Prostate gland (tissue), 2 donors: Measurements from ENCODE around the gene ALOXE3. TPM values are rescaled to one million over a fixed set of nuclear protein-coding genes. Genes with fewer than 3 reads are reported as not detected.

Experiments
- DNase-seq: peaks from one replicate; pipeline ENCODE4 v3.0.0-alpha.2; 2019; ENCODE audit warnings: low spot score
- H3K27ac ChIP-seq, 2 donors: fragments of 200-600 bp; sonication (generic); 2 replicates each; pipeline ENCODE4 v1.5.1; 2017 to 2019
- H3K27me3 ChIP-seq: fragments of 200-600 bp; sonication (generic); replicated peaks from 2 replicates; pipeline ENCODE4 v1.5.1; 2019; ENCODE audit not compliant: insufficient read depth
- H3K36me3 ChIP-seq, 2 donors: fragments of 200-600 bp; sonication (generic); 1 replicate in 1 of 2; 2 replicates in 1 of 2; pipeline versions ENCODE4 v1.5.1 to v1.8.1; 2017 to 2019
- H3K4me1 ChIP-seq: fragments of 200-600 bp; sonication (generic); replicated peaks from 2 replicates; pipeline ENCODE4 v1.5.1; 2019
- H3K4me3 ChIP-seq, 2 donors: fragments of 200-600 bp; sonication (generic); 2 replicates each; pipeline ENCODE4 v1.5.1; 2017 to 2019
- H3K9me3 ChIP-seq: fragments of 200-600 bp; sonication (generic); 2 replicates; pipeline ENCODE4 v1.5.1; 2017
- POLR2A ChIP-seq: fragments of 450-650 bp; IDR thresholded peaks from one replicate; pipeline ENCODE4 v1.6.1; 2016; ENCODE audit warnings: antibody characterized with exemption, mild to moderate bottlenecking
- POLR2AphosphoS5 ChIP-seq: sonication (generic); formaldehyde crosslinking; IDR thresholded peaks from one replicate; pipeline ENCODE4 v1.6.1; 2017; ENCODE audit warnings: antibody characterized with exemption
- WGBS: methylation state at CpG from one replicate; pipeline ENCODE4 v1.1.5; 2018; 5-methylcytosine and 5-hydroxymethylcytosine counted together
- intact Hi-C: fragments of 100-400 bp; cut with DNase I; formaldehyde crosslinking; loops from one replicate; pipeline ENCODE4 v1.14.2; 2022
- total RNA-seq, 2 donors: library from RNA; depleted of rRNA; stranded (reverse); fragments of >200 nt; gene quantifications; one replicate each; pipeline ENCODE4 v1.1.0, GENCODE V29; 2016
- TF ChIP-seq, protein P1 (sequence below), 4 experiments: fragments of 200-600 bp in 2 of 4; fragments of 450-650 bp in 2 of 4; sonication (generic) in 2 of 4; IDR thresholded peaks; 1 replicate in 3 of 4; 2 replicates in 1 of 4; pipeline ENCODE4 v1.5.1; 2016 to 2019; ENCODE audit warnings: antibody characterized with exemption in 4 of 4, mild to moderate bottlenecking in 2 of 4, moderate library complexity in 2 of 4

Gene ALOXE3
- total RNA-seq, 2 donors from 2014 or later: 2.4 TPM; not detected in 1

DNA sequence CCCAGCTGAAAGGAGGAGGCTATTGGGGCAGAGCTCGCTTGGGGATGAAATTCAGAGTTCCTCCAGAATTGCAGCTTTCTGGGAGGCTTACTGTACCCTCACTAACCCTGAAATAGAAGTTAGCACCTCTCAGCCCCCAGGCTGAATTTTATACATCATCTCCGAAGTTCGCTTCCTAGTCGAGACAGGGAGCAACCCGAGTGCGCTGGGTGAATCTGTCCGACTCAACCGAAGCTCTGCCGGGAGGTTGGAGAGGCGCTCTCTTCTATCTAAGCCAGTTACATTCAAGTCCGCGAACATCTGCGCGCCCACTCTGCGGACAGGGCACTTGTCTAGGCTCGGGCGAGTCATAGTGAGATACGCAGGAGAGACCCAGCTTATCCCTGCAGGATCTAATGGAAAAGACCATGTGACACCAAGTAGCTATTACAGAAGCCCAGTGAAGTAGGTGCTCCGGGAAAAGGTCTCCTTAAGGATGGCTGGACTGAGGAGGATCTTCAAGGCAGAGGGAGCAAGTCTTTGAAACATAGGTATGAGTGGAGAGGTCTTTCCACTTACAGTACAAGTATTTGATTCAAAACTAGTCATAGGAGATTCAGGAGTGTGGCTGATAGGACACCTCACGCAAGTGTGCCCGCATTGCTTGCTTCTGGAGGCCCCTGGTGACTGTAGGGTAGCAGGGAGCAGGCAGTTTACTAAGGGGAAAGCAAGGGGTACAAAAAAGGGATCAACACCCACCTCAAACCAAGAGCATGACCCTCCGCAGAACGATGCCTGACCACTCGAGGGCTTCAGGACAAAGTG lies 6.2 kb upstream of the ALOXE3 start:
- WGBS: 6% methylated on average over 24 of the region's 24 CpGs
- Histone ChIP-seq H3K9me3 (no peaks in the 10 kb centered on the region), H3K27me3 (no peaks in the 10 kb centered on the region), H3K27ac (no peak overlapping the region), H3K4me1 (peaks cover 4% of the 10 kb centered on the region), H3K4me3 (no peak overlapping the region), H3K36me3 (no peaks in the 10 kb centered on the region)
- intact Hi-C loops: loop anchor here (5.0 kb wide), 1 partner anchor 63 kb away; no protein-coding TSS in a partner anchor
- no peak for DNase-seq
- TF ChIP-seq POLR2A: no peak
- TF ChIP-seq, protein P1, sequence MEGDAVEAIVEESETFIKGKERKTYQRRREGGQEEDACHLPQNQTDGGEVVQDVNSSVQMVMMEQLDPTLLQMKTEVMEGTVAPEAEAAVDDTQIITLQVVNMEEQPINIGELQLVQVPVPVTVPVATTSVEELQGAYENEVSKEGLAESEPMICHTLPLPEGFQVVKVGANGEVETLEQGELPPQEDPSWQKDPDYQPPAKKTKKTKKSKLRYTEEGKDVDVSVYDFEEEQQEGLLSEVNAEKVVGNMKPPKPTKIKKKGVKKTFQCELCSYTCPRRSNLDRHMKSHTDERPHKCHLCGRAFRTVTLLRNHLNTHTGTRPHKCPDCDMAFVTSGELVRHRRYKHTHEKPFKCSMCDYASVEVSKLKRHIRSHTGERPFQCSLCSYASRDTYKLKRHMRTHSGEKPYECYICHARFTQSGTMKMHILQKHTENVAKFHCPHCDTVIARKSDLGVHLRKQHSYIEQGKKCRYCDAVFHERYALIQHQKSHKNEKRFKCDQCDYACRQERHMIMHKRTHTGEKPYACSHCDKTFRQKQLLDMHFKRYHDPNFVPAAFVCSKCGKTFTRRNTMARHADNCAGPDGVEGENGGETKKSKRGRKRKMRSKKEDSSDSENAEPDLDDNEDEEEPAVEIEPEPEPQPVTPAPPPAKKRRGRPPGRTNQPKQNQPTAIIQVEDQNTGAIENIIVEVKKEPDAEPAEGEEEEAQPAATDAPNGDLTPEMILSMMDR (IDR thresholded peaks at IDR 0.05): no peak
- TF ChIP-seq POLR2AphosphoS5: no peak

DNA sequence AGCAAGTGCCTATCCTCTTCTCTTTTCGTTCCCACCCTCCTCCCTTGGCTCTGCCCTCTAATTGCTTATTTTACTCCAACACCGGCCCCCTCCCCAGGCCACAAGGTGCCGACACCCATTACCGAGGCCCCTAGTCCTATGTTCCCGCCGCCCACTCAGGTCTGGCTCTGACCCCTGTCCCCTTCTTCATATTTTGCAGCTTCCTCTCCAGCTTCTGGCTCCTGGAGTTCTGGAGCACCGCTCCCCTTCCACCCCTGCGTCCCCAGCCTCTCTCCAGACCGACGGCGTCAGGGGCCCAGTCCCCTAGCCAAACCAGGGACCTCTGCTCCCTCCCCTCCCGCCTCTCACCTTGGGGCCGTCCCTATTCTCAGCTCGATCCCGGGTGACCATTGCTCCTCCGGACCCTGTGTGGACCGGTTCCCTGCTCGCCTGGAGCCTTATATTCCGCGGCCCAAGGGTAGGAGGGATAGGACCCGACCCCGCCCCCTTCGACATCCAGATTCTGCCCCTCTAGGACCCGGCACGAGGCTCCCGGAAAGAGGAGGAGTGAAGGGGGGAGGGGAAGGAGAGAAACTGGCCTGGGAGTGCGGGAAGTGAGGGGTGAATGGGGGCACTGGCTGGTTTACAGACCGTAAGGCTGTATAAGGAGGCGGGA lies 5.5 kb upstream of the ALOXE3 start, which contains the start of gene HES7:
Gene HES7 (minus strand): TSS at position 412 of the 655 bp plus-strand sequence. CDS start 22 bp downstream, at position 390.
- Histone ChIP-seq H3K36me3 (no peaks in the 10 kb centered on the region), H3K4me1 (peaks cover 4% of the 10 kb centered on the region), H3K27ac (no peak within 1 kb of the TSS), H3K27me3 (no peaks in the 10 kb centered on the region), H3K4me3 (peak within 1 kb of the TSS; percentile 29 to 41), H3K9me3 (no peaks in the 10 kb centered on the region)
- TF ChIP-seq, protein P1 (IDR thresholded peaks at IDR 0.05): no peak
- no peak for TF ChIP-seq POLR2A
- TF ChIP-seq POLR2AphosphoS5: no peak
- intact Hi-C loops: loop anchor here (5.0 kb wide), 1 partner anchor 63 kb away; no protein-coding TSS in a partner anchor
- DNase-seq: no peak
- WGBS: 1% methylated on average over 29 of the region's 29 CpGs

DNA sequence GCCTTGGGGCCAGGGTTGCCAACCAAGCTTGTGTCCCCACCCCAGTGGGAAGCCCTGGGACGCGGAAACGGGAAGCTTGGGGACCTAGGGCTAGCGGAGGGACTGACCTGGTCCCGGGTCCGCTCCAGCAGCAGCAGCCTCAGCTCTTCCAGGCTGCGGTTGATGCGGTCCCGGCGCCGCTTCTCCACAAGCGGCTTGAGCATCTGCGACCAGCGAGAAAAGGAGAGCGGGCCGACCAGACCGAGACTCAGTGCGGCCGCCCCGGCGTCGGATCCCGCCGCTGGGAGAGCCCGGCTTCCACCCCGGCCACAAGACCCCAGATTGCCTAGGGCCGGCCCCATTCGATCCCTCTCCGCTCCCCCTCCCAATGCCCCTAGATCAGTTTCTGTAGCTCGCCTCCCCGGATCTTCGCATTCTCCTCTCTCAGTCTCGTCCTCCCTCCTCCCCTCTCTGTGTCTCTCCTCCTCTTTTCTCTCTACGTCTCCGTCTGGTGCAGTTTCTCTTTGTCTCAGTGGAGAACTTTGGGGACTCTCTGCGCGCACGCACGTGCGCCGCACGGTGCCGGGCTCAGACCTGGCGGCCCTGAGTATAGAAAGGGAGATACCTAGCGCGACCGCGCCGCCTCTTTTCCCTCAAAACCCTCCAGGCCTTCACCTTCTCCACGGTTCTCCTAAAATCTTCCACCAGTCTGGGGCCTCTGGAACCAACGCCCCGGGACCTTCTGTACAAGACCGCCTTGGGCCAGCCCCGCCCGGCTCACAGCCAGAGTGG lies 4.8 kb upstream of the ALOXE3 start:
- intact Hi-C loops: loop anchor here (5.0 kb wide), 1 partner anchor 64 kb away; no protein-coding TSS in a partner anchor
- H3K36me3 ChIP-seq: no peaks in the 10 kb centered on the region
- WGBS: 2% methylated on average over 52 of the region's 55 CpGs
- H3K4me1 ChIP-seq: peaks cover 9% of the 10 kb centered on the region
- no peak for DNase-seq
- TF ChIP-seq POLR2A (no peak), POLR2AphosphoS5 (peak; percentile 7)
- H3K27ac ChIP-seq: no peak overlapping the region
- no peaks in the 10 kb centered on the region for H3K9me3 ChIP-seq
- H3K27me3 ChIP-seq: no peaks in the 10 kb centered on the region
- H3K4me3 ChIP-seq: peak overlapping the region; percentile 29 to 41

DNA sequence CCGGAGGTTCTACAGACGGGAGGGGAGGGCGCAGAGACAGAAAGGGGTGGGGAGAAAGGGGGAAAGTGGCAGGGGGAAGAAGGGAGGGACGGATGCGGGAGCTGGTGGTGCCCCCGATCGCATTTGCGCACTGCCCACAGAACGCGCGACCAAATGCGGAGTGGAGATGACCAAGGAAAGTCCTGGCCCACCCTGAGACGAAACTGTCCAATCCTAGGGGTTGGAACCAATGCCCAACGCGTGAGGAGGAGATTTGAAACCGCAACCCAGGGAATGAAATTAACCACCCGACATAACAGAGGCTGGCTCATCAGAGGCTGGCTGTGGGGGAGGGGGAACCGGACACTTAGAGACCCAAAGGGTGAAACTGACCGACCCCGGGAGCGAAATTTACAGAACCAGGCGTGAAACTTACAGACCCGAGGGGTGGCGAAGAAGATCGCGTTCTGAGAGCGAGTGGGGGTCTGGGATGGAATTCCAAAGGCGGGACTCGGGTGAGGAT lies 4.2 kb upstream of the ALOXE3 start:
- TF ChIP-seq, protein P1 (IDR thresholded peaks at IDR 0.05): no peak
- no peak for TF ChIP-seq POLR2A
- TF ChIP-seq POLR2AphosphoS5: no peak
- Histone ChIP-seq H3K27me3 (no peaks in the 10 kb centered on the region), H3K36me3 (no peaks in the 10 kb centered on the region), H3K4me3 (peak overlapping the region; percentile 29 to 41), H3K9me3 (no peaks in the 10 kb centered on the region), H3K27ac (no peak overlapping the region), H3K4me1 (peaks cover 10% of the 10 kb centered on the region)
- intact Hi-C loops: loop anchor here (5.0 kb wide), 1 partner anchor 65 kb away; no protein-coding TSS in a partner anchor
- 1% methylated on average over 29 of the region's 29 CpGs for WGBS
- no peak for DNase-seq
